Astrocyte (in vitro differentiated cells and primary cell): ENCODE data around the gene SPHK1. TPM values are rescaled to one million over a fixed set of nuclear protein-coding genes. Genes with fewer than 3 reads are reported as not detected.

ENCODE experiments used
- DNase-seq: peaks from one replicate; pipeline ENCODE4 v3.0.0-alpha.2; 2010; ENCODE audit warnings: low read depth
- FAIRE-seq: peaks from 2 replicates; lab custom pipeline; 2011; peaks lifted over from hg19 to GRCh38; lab: Jason Lieb, UNC
- H2AFZ ChIP-seq: 2 replicates; pipeline ENCODE4 v1.6.0; 2012; ENCODE audit warnings: low read depth, low read length, inconsistent platforms
- H3K27ac ChIP-seq: 2 replicates; pipeline ENCODE4 v1.5.1; 2011; ENCODE audit warnings: low read depth, low read length, inconsistent platforms
- H3K27me3 ChIP-seq: 2 replicates; pipeline ENCODE4 v1.6.0; 2011; ENCODE audit warnings: low read length, inconsistent platforms; ENCODE audit not compliant: insufficient read depth
- H3K36me3 ChIP-seq: 2 replicates; pipeline ENCODE4 v1.5.1; 2011; ENCODE audit warnings: low read length, inconsistent platforms; ENCODE audit not compliant: insufficient read depth
- H3K4me1 ChIP-seq: 2 replicates; pipeline ENCODE4 v1.5.1; 2011; ENCODE audit warnings: low read length, inconsistent platforms; ENCODE audit not compliant: insufficient read depth
- H3K4me2 ChIP-seq: 2 replicates; pipeline ENCODE4 v1.6.0; 2012; ENCODE audit warnings: low read length, inconsistent platforms
- H3K4me3 ChIP-seq: 2 replicates; pipeline ENCODE4 v1.5.1; 2011; ENCODE audit warnings: low read depth, mild to moderate bottlenecking, low read length, inconsistent platforms; ENCODE audit not compliant: insufficient read depth
- H3K79me2 ChIP-seq: 2 replicates; pipeline ENCODE4 v1.6.0; 2012; ENCODE audit warnings: mild to moderate bottlenecking, low read length, inconsistent platforms; ENCODE audit not compliant: insufficient read depth
- H3K9ac ChIP-seq: 2 replicates; pipeline ENCODE4 v1.6.0; 2012; ENCODE audit warnings: mild to moderate bottlenecking, low read length, inconsistent platforms
- H3K9me3 ChIP-seq: 2 replicates; pipeline ENCODE4 v1.5.1; 2012; ENCODE audit warnings: low read depth, mild to moderate bottlenecking, low read length, inconsistent platforms; ENCODE audit not compliant: insufficient read depth
- H4K20me1 ChIP-seq: 2 replicates; pipeline ENCODE4 v1.6.0; 2012; ENCODE audit warnings: low read length, inconsistent platforms; ENCODE audit not compliant: insufficient read depth
- H3K27ac Mint-ChIP-seq: one replicate; pipeline ENCODE4 v1.8.0; 2021; ENCODE audit warnings: mild to moderate bottlenecking, mixed read lengths; ENCODE audit not compliant: unreplicated experiment
- H3K27me3 Mint-ChIP-seq: one replicate; pipeline ENCODE4 v1.8.0; 2021; ENCODE audit warnings: low read depth, mixed read lengths; ENCODE audit not compliant: unreplicated experiment
- H3K36me3 Mint-ChIP-seq: one replicate; pipeline ENCODE4 v1.8.0; 2021; ENCODE audit warnings: low read depth, mixed read lengths; ENCODE audit not compliant: unreplicated experiment
- H3K4me1 Mint-ChIP-seq: one replicate; pipeline ENCODE4 v1.8.0; 2021; ENCODE audit warnings: low read depth, mixed read lengths; ENCODE audit not compliant: unreplicated experiment
- H3K4me3 Mint-ChIP-seq: one replicate; pipeline ENCODE4 v1.8.0; 2021; ENCODE audit warnings: mild to moderate bottlenecking, moderate library complexity, mixed read lengths; ENCODE audit not compliant: unreplicated experiment
- H3K9me3 Mint-ChIP-seq: one replicate; pipeline ENCODE4 v1.8.0; 2021; ENCODE audit warnings: mild to moderate bottlenecking, mixed read lengths; ENCODE audit not compliant: unreplicated experiment
- EZH2 ChIP-seq: IDR thresholded peaks from 2 replicates; pipeline ENCODE4 v1.6.1; 2012; ENCODE audit warnings: mild to moderate bottlenecking, low read length, inconsistent platforms; ENCODE audit not compliant: insufficient read depth
- total RNA-seq: library from RNA; stranded (reverse); gene quantifications from 2 replicates; pipeline ENCODE4 v1.2.1, GENCODE V29; 2021
- TF ChIP-seq, protein P1 (sequence below): IDR thresholded peaks from 2 replicates; pipeline ENCODE4 v1.5.1; 2011; ENCODE audit warnings: low read depth, mild to moderate bottlenecking, inconsistent platforms, low read length, moderate library complexity; ENCODE audit not compliant: insufficient read depth

The SPHK1 gene
- total RNA-seq, 1 donor from 2014 or later = 34.8 TPM

DNA sequence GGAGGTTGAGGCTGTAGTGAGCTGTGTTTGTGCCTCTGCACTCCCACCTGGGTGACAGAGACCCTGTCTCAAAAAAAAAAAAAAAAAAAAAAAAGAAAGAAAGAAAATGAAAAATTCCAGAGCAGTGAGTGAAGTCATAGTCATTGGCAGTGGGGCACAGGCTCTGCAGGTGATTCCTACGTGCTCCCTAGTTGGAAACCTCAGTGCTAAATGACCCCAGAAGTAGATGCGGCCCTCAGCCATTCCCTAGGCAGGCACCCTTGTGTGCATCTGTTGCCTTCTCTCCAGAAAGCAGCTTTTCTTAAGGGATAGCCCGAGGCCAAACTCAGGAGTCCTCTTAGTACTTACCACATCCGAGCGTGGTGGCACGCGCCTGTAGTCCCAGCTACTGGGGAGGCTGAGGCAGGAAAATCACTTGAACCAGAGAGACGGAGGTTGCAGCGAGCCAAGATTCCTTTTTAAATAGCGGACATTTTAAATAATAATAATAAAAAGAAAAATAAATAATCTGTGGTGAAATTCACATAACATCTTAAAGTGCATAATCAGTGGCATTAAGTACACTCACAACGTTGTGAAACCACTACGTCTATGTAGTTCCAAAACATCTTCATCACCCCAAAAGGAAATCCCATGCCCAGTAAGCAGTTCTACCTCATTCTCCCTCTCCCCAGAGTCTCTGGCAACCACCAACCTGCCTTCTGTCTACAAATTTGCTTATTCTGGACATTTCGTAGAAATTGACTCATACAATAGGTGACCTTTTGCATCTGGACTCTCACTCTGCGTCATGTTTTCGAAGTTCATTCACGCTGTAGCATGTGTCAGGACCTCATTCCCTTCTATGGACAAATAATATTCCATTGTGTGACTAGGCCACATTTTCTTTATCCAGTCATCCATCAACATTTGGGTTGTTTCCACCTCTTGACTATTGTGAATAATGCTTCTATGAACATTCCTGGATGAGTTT is 12.5 kb upstream of the SPHK1 start:
- Histone ChIP-seq H3K36me3 (no peaks in the 10 kb centered on the region), H3K27ac (peak overlapping the region; percentile 100), H3K27me3 (no peaks in the 10 kb centered on the region), H3K4me3 (peak overlapping the region; percentile 26), H3K9me3 (no peaks in the 10 kb centered on the region), H3K79me2 (peaks cover 8% of the 10 kb centered on the region), H2AFZ (no peak overlapping the region), H3K9ac (peak overlapping the region; percentile 85), H3K4me2 (peak overlapping the region; percentile 72), H3K4me1 (peaks cover 59% of the 10 kb centered on the region), H4K20me1 (no peaks in the 10 kb centered on the region)
- no peak for TF ChIP-seq EZH2
- TF ChIP-seq, protein P1, sequence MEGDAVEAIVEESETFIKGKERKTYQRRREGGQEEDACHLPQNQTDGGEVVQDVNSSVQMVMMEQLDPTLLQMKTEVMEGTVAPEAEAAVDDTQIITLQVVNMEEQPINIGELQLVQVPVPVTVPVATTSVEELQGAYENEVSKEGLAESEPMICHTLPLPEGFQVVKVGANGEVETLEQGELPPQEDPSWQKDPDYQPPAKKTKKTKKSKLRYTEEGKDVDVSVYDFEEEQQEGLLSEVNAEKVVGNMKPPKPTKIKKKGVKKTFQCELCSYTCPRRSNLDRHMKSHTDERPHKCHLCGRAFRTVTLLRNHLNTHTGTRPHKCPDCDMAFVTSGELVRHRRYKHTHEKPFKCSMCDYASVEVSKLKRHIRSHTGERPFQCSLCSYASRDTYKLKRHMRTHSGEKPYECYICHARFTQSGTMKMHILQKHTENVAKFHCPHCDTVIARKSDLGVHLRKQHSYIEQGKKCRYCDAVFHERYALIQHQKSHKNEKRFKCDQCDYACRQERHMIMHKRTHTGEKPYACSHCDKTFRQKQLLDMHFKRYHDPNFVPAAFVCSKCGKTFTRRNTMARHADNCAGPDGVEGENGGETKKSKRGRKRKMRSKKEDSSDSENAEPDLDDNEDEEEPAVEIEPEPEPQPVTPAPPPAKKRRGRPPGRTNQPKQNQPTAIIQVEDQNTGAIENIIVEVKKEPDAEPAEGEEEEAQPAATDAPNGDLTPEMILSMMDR = no peak
- H3K4me3 Mint-ChIP-seq = no peak overlapping the region
- peaks cover 5% of the 10 kb centered on the region for H3K36me3 Mint-ChIP-seq
- H3K27me3 Mint-ChIP-seq = no peaks in the 10 kb centered on the region
- peak; percentile 100 for DNase-seq
- H3K27ac Mint-ChIP-seq = peak overlapping the region; percentile 23
- peaks cover 2% of the 10 kb centered on the region for H3K9me3 Mint-ChIP-seq
- peaks cover 17% of the 10 kb centered on the region for H3K4me1 Mint-ChIP-seq
- peak; percentile 95 for FAIRE-seq

DNA sequence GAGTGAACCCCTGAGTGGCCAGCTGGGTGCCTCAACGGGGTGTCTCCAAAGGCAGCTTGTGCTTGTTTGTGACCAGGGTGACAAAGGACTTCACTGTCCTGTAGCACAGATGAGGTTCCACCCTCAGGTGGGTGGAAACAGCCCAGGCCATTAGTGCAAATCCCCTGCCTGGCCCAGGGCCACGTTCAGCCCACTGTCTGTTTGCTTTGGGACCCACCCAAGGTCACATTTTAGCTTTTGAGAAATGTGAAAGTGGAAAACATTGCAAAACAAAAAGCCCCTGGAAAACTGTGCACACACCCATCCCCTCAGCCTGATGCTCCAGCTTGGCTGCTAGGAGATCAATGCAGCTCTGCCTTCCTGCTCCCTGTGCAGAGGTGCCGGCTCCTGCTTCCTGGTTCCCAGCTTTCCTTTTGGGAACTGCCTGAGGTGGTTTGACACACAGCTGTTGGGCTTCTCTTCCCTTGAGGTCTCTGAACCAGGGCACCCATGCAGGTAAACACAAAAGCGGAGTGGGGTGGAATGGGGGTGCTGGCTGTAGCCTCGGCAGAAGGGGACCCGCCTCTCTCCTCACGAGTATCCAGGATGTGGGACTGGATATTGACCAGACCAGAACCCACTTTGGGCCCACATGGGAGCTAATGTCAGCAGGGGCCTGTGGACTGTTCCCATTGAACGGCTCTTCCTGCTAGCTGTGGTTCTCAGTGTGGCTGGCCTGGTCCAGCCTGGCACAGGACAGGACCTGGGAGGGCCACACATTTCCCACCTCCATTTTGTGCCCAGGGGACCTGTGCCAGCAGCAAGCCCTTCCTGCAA is 7.9 kb upstream of the SPHK1 start:
- FAIRE-seq (no peak), DNase-seq (no peak)
- Histone ChIP-seq H3K4me3 (no peak overlapping the region), H3K9ac (peak overlapping the region; percentile 39), H4K20me1 (no peaks in the 10 kb centered on the region), H2AFZ (no peak overlapping the region), H3K4me1 (peaks cover 36% of the 10 kb centered on the region), H3K4me2 (peak overlapping the region; percentile 21), H3K27me3 (no peaks in the 10 kb centered on the region), H3K36me3 (no peaks in the 10 kb centered on the region), H3K9me3 (no peaks in the 10 kb centered on the region), H3K27ac (no peak overlapping the region), H3K79me2 (peaks cover 12% of the 10 kb centered on the region)
- Mint-ChIP-seq H3K4me1 (peaks cover 13% of the 10 kb centered on the region), H3K4me3 (no peak overlapping the region), H3K36me3 (peaks cover 5% of the 10 kb centered on the region), H3K9me3 (peaks cover 2% of the 10 kb centered on the region), H3K27ac (no peak overlapping the region), H3K27me3 (no peaks in the 10 kb centered on the region)
- TF ChIP-seq, protein P1 = no peak
- TF ChIP-seq EZH2 = no peak
